RWPE2 (cell line): Measurements from ENCODE around the gene OLFML2B.

Experiments used
- ATAC-seq: fragments of 200-7000 bp; cut with Tn5 transposase; 3 replicates; pipeline ENCODE4 v1.9.1; 2021; ENCODE audit warnings: low read depth
- DNase-seq: peaks from one replicate; pipeline ENCODE4 v3.0.0-alpha.2; 2020; ENCODE audit warnings: low spot score
- H3K27ac ChIP-seq: fragments of 450-650 bp; 2 replicates; pipeline ENCODE4 v1.5.1; 2017; ENCODE audit warnings: mild to moderate bottlenecking; ENCODE audit not compliant: poor library complexity, severe bottlenecking
- H3K27me3 ChIP-seq: fragments of 250-450 bp; sonication (Bioruptor Pico); 2 replicates; pipeline ENCODE4 v1.5.1; 2021; ENCODE audit warnings: mild to moderate bottlenecking, moderate library complexity; ENCODE audit not compliant: insufficient read depth, poor library complexity, severe bottlenecking
- H3K36me3 ChIP-seq: fragments of 250-450 bp; sonication (Bioruptor Pico); 2 replicates; pipeline ENCODE4 v1.5.1; 2020; ENCODE audit warnings: low read depth, mild to moderate bottlenecking, moderate library complexity
- H3K4me1 ChIP-seq: fragments of 250-450 bp; sonication (Bioruptor Pico); 2 replicates; pipeline ENCODE4 v1.5.1; 2021; ENCODE audit warnings: mild to moderate bottlenecking, moderate library complexity; ENCODE audit not compliant: insufficient read depth, poor library complexity, severe bottlenecking
- H3K4me3 ChIP-seq: fragments of 250-450 bp; sonication (Bioruptor Pico); 2 replicates; pipeline ENCODE4 v1.5.1; 2021; ENCODE audit warnings: mild to moderate bottlenecking, moderate library complexity; ENCODE audit not compliant: severe bottlenecking
- H3K9me3 ChIP-seq: fragments of 250-450 bp; sonication (Bioruptor Pico); 2 replicates; pipeline ENCODE4 v1.5.1; 2021; ENCODE audit warnings: mild to moderate bottlenecking, moderate library complexity; ENCODE audit not compliant: severe bottlenecking
- CTCF ChIP-seq: fragments of 450-650 bp; IDR thresholded peaks from one replicate; pipeline ENCODE4 v1.5.1; 2017; ENCODE audit warnings: mild to moderate bottlenecking, moderate library complexity; ENCODE audit not compliant: poor library complexity, severe bottlenecking

Gene OLFML2B

GRCh38 chr1:162003061-162003829 lies 20.4 kb downstream of the OLFML2B start:
- ATAC-seq = peak; percentile 28; the same call in 2 of the 3 replicates
- no peaks in the 10 kb centered on the region for H3K27me3 ChIP-seq
- no peak for DNase-seq
- H3K27ac ChIP-seq = peak overlapping the region; percentile 34
- TF ChIP-seq CTCF = no peak
- H3K4me1 ChIP-seq = peaks cover 16% of the 10 kb centered on the region
- H3K36me3 ChIP-seq = no peaks in the 10 kb centered on the region
- H3K9me3 ChIP-seq = no peaks in the 10 kb centered on the region
- no peak overlapping the region for H3K4me3 ChIP-seq

DNA sequence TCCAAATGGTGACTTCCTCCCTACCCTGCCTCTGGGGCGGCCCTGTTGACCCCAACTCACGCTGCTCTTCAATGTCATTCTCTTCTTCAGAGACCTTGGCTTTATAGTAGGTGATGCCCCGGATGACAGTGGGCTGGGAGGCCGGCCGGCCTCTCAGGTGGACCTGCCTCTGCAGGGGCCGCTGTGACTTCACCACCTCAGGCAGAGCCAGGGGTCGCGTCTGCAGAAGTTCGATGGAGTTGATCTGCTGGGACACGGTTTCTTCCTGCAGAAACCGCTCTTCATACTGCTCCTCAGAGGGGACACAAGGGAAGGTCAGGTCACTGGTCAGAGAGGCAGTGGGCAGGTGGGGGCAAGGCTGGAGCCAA lies 23.6 kb downstream of the OLFML2B start:
- Histone ChIP-seq H3K9me3 (no peaks in the 10 kb centered on the region), H3K4me3 (no peak overlapping the region), H3K27ac (no peak overlapping the region), H3K4me1 (peaks cover 16% of the 10 kb centered on the region), H3K36me3 (no peaks in the 10 kb centered on the region), H3K27me3 (no peaks in the 10 kb centered on the region)
- TF ChIP-seq CTCF = no peak
- DNase-seq (no peak), ATAC-seq (no peak)

GRCh38 chr1:161999301-162000052 lies 24.2 kb downstream of the OLFML2B start:
- H3K27me3 ChIP-seq = no peaks in the 10 kb centered on the region
- no peaks in the 10 kb centered on the region for H3K36me3 ChIP-seq
- no peaks in the 10 kb centered on the region for H3K9me3 ChIP-seq
- H3K27ac ChIP-seq = no peak overlapping the region
- TF ChIP-seq CTCF = no peak
- ATAC-seq (no peak), DNase-seq (no peak)
- peaks cover 16% of the 10 kb centered on the region for H3K4me1 ChIP-seq
- no peak overlapping the region for H3K4me3 ChIP-seq

DNA sequence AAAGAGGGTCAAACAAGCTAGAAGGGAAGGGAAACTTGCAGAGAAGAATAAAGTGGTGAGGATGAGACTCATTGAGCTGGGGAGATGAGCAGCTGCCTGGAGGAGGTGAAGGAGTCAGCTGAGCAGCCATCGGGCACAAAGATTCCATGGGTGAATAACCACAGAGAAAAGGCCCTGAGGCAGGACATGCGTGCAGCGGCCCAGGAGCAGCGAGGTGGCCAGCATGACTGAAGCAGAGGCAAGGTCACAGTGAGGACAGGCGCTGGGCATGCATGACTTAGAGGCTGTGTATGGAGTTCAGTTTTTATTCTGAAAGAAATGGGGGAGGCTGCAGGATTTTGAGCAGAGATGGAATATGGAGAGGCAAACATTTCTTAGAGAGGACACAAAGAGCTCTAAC lies 24.9 kb downstream of the OLFML2B start:
- DNase-seq = no peak

More for the DNA sequence above, 24.9 kb downstream of the OLFML2B start:
- ATAC-seq = no peak
- H3K36me3 ChIP-seq = no peaks in the 10 kb centered on the region
- TF ChIP-seq CTCF = no peak
- H3K27ac ChIP-seq = no peak overlapping the region
- H3K4me1 ChIP-seq = peaks cover 11% of the 10 kb centered on the region
- no peaks in the 10 kb centered on the region for H3K27me3 ChIP-seq
- no peak overlapping the region for H3K4me3 ChIP-seq
- no peaks in the 10 kb centered on the region for H3K9me3 ChIP-seq
